PC-3 (cell line): Measurements from ENCODE around the gene INSL6.

Source experiments
- CTCF ChIP-seq: fragments of 300-600 bp; sonication (generic); conservative IDR thresholded peaks from 2 replicates; pipeline ENCODE4 v1.5.1; 2017; ENCODE audit warnings: antibody characterized with exemption, low read depth, mild to moderate bottlenecking, low read length
- EZH2 ChIP-seq: fragments of 300-600 bp; sonication (generic); IDR thresholded peaks from one replicate; pipeline ENCODE4 v1.6.1; 2017; ENCODE audit warnings: antibody characterized with exemption, mild to moderate bottlenecking, low read length; ENCODE audit not compliant: unreplicated experiment
- EZH2phosphoT487 ChIP-seq: fragments of 300-600 bp; sonication (generic); IDR thresholded peaks from 2 replicates; pipeline ENCODE4 v1.6.1; 2018; ENCODE audit warnings: mild to moderate bottlenecking, antibody characterized with exemption, low read length, borderline replicate concordance

DNA sequence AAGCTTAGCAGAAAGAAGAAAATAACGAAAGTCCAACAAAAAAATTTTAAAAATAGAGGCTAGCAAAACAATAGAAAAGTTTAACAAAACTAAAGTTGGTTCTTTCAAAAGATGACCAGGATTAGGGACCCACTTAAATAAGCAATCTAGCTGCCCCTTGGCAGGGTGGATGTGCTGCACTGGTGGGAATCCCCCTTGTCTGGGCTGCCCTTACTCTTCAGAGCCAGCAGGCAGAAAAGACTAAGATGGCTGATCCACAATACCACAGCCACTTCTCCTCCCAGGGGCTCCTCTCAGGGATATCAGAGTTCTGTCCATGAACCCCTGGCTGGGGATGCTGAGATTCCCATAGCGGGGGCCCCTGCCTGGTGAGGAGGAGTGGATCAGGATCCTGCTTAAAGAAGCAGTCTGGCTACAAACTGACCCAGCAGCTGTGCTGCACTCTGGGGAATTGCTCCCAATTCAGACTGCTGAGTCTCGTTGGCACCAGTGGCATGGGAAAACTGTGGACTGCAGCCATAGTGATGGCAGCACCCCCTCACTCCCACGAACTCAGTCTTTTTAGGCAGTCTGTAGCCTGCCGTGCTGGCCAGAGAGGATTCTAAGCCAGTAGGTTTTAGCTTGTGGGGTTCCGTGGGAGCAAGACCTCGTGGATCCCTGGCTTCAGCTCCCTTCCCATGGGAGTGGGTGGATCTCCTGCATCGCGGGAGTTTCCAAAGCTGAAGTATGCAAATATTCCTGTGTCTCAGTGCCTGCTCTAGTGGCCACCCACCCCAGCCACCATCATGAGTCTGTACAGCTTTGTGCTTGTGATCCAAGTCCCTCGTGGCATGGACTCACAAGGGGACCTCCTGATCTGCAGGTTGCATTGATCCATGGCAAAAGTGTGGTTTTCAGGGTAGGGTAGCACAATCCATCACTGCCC is 2.9 kb upstream of the INSL6 start:
- TF ChIP-seq EZH2phosphoT487 (no peak), CTCF (no peak), EZH2 (no peak)
